Measurements from ENCODE around the gene KIF5C. TPM values are rescaled to one million over a fixed set of nuclear protein-coding genes. Genes with fewer than 3 reads are reported as not detected.

KIF5C gene
- total and polyA plus RNA-seq, 2 donors (not counting 1 experiment from before 2014, with no cell fraction given) = 0.09 to 0.17 TPM

DNA sequence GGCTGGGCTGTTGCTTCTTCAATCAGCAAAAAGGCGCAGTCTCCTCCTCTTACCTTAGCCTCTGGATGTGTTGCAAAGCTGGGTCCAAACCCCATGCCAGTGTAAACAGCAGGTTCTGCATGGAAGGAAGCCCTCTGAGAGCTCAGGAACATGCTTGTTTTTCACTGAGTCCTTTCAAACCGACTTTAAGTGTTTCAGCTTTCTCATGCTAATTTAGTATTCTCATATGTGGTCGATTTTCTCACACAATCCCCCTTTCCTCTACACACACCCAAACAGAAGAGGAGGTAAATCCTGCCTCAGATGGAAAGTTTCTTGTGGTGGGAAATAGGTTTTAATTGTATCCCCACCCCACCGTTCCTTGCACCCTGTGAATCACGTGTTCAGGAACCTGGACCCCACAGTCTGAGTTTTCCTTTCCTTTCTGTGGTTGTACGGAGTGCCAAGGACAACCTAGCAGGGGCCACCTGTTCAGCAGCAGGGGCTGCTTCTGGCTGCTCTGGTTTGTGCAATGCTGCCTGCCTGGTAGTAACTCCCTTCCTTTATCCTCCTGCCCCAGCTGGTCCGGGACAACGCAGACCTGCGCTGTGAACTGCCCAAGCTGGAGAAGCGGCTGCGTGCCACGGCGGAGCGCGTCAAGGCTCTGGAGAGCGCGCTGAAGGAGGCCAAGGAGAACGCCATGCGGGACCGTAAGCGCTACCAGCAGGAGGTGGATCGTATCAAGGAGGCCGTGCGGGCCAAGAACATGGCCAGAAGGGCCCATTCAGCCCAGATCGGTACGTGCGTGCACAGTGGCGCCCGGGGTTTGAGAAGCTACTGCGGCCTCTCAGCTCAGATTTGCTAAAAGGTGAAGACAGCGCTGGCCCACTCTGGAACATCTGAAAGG is 134.8 kb downstream of the KIF5C start:
- Histone ChIP-seq H3K79me2 (ENCODE audit: control insufficient read depth, insufficient read depth, low read length) (no peaks in the 10 kb centered on the region), H2AFZ (ENCODE audit: low read length) (no peak overlapping the region), H3K27ac (ENCODE audit: insufficient read depth, low read length) (no peak overlapping the region), H3K27me3 (ENCODE audit: control insufficient read depth, insufficient read depth, low read length) (peaks cover 9% of the 10 kb centered on the region), H3K9ac (ENCODE audit: insufficient read depth, low read length) (no peak overlapping the region), H3K9me3 (ENCODE audit: control insufficient read depth, insufficient read depth, low read depth, low read length) (no peaks in the 10 kb centered on the region), H3K4me1 (ENCODE audit: control insufficient read depth, extremely low read depth, insufficient read depth, low read length) (no peaks in the 10 kb centered on the region), H4K20me1 (ENCODE audit: control insufficient read depth, extremely low read depth, insufficient read depth, low read length) (no peaks in the 10 kb centered on the region), H3K4me3 (replicated peaks in 1 of 4; ENCODE audit: control extremely low read depth in 1 of 4, insufficient read depth in 1 of 4, low read depth in 3 of 4, low read length in 4 of 4) (no peak overlapping the region), H3K36me3 (ENCODE audit: control insufficient read depth, insufficient read depth, low read length) (no peaks in the 10 kb centered on the region), H3K4me2 (ENCODE audit: extremely low read depth, insufficient read depth, low read length) (no peak overlapping the region)
- TF ChIP-seq, protein P1, sequence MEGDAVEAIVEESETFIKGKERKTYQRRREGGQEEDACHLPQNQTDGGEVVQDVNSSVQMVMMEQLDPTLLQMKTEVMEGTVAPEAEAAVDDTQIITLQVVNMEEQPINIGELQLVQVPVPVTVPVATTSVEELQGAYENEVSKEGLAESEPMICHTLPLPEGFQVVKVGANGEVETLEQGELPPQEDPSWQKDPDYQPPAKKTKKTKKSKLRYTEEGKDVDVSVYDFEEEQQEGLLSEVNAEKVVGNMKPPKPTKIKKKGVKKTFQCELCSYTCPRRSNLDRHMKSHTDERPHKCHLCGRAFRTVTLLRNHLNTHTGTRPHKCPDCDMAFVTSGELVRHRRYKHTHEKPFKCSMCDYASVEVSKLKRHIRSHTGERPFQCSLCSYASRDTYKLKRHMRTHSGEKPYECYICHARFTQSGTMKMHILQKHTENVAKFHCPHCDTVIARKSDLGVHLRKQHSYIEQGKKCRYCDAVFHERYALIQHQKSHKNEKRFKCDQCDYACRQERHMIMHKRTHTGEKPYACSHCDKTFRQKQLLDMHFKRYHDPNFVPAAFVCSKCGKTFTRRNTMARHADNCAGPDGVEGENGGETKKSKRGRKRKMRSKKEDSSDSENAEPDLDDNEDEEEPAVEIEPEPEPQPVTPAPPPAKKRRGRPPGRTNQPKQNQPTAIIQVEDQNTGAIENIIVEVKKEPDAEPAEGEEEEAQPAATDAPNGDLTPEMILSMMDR (conservative IDR thresholded peaks at IDR 0.05 in 1 of 2, IDR thresholded peaks at IDR 0.05 in 1 of 2; ENCODE audit: low read depth in 1 of 2, low read length in 2 of 2) = no peak
- TF ChIP-seq EZH2 (IDR thresholded peaks at IDR 0.05; ENCODE audit: low read length, missing control alignments) = no peak
- no peak for DNase-seq (ENCODE audit: low read depth in 2 of 2)

DNA sequence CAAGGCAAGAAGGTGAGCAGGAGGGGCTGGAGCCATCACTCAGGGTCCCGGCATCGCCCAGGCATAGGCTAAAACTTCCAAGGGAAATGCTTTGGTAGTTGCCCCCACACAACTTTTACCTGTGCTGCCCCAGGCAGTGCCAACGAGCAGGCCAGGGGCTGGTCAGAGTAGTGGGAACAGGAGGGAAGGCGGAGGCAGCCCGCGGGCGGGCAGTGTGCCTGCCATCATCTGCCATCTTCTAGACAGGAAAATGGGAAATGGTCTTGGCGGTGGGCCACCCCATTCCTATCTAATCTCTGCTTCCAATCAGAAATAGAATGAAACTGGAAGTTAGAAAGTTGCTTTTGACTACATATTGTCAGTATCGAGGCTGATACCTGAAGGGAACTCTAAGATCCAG is 137.5 kb downstream of the KIF5C start:
- no peak overlapping the region for H3K9ac ChIP-seq (ENCODE audit: insufficient read depth, low read length)
- DNase-seq (ENCODE audit: low read depth in 2 of 2) = no peak
- H3K27ac ChIP-seq (ENCODE audit: insufficient read depth, low read length) = no peak overlapping the region

DNA sequence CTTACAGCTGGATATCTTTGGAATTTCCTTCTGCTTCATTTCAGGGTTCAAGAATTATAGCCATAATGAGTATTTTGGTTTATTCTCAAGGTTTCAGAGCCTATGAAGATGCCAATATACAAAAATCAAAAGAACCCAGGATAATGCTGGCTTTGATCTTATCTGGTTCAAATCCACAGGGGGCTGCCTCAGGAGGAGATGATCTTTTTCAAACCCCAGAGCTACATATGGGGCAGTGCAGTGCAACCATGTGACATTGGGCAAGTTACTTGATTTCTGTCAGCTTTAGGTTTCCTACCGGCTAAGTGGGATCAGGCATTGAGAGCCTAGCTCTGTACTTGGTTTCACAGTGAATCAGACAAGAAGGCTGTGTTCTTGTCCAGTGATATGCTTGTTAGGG is 140.5 kb downstream of the KIF5C start:
- H3K4me1 ChIP-seq (ENCODE audit: control insufficient read depth, extremely low read depth, insufficient read depth, low read length) = no peaks in the 10 kb centered on the region
- H3K27me3 ChIP-seq (ENCODE audit: control insufficient read depth, insufficient read depth, low read length) = no peaks in the 10 kb centered on the region
- no peaks in the 10 kb centered on the region for H3K79me2 ChIP-seq (ENCODE audit: control insufficient read depth, insufficient read depth, low read length)
- no peak overlapping the region for H2AFZ ChIP-seq (ENCODE audit: low read length)
- TF ChIP-seq EZH2 (IDR thresholded peaks at IDR 0.05; ENCODE audit: low read length, missing control alignments) = no peak
- TF ChIP-seq, protein P1 (conservative IDR thresholded peaks at IDR 0.05 in 1 of 2, IDR thresholded peaks at IDR 0.05 in 1 of 2; ENCODE audit: low read depth in 1 of 2, low read length in 2 of 2) = no peak
- no peaks in the 10 kb centered on the region for H3K9me3 ChIP-seq (ENCODE audit: control insufficient read depth, insufficient read depth, low read depth, low read length)
- DNase-seq (ENCODE audit: low read depth in 2 of 2) = no peak
- H4K20me1 ChIP-seq (ENCODE audit: control insufficient read depth, extremely low read depth, insufficient read depth, low read length) = no peaks in the 10 kb centered on the region
- no peak overlapping the region for H3K9ac ChIP-seq (ENCODE audit: insufficient read depth, low read length)
- no peak overlapping the region for H3K4me3 ChIP-seq (replicated peaks in 1 of 4; ENCODE audit: control extremely low read depth in 1 of 4, insufficient read depth in 1 of 4, low read depth in 3 of 4, low read length in 4 of 4)
- H3K4me2 ChIP-seq (ENCODE audit: extremely low read depth, insufficient read depth, low read length) = no peak overlapping the region
- no peaks in the 10 kb centered on the region for H3K36me3 ChIP-seq (ENCODE audit: control insufficient read depth, insufficient read depth, low read length)
- H3K27ac ChIP-seq (ENCODE audit: insufficient read depth, low read length) = no peak overlapping the region

More for the DNA sequence above, 137.5 kb downstream of the KIF5C start:
- Histone ChIP-seq H3K4me3 (replicated peaks in 1 of 4; ENCODE audit: control extremely low read depth in 1 of 4, insufficient read depth in 1 of 4, low read depth in 3 of 4, low read length in 4 of 4) (no peak overlapping the region), H3K27me3 (ENCODE audit: control insufficient read depth, insufficient read depth, low read length) (no peaks in the 10 kb centered on the region), H3K4me2 (ENCODE audit: extremely low read depth, insufficient read depth, low read length) (no peak overlapping the region), H2AFZ (ENCODE audit: low read length) (no peak overlapping the region), H3K79me2 (ENCODE audit: control insufficient read depth, insufficient read depth, low read length) (no peaks in the 10 kb centered on the region), H3K36me3 (ENCODE audit: control insufficient read depth, insufficient read depth, low read length) (no peaks in the 10 kb centered on the region), H3K9me3 (ENCODE audit: control insufficient read depth, insufficient read depth, low read depth, low read length) (no peaks in the 10 kb centered on the region), H3K4me1 (ENCODE audit: control insufficient read depth, extremely low read depth, insufficient read depth, low read length) (no peaks in the 10 kb centered on the region), H4K20me1 (ENCODE audit: control insufficient read depth, extremely low read depth, insufficient read depth, low read length) (no peaks in the 10 kb centered on the region)
- TF ChIP-seq, protein P1 (conservative IDR thresholded peaks at IDR 0.05 in 1 of 2, IDR thresholded peaks at IDR 0.05 in 1 of 2; ENCODE audit: low read depth in 1 of 2, low read length in 2 of 2) = no peak
- TF ChIP-seq EZH2 (IDR thresholded peaks at IDR 0.05; ENCODE audit: low read length, missing control alignments) = no peak

All from fibroblast of lung (primary cell).